H9 (cell line): ENCODE results near the gene DMBT1. TPM values are rescaled to one million over a fixed set of nuclear protein-coding genes. Genes with fewer than 3 reads are reported as not detected.

ENCODE experiments used
- DNase-seq: peaks from one replicate; pipeline ENCODE4 v3.0.0-alpha.2; 2017
- H2AFZ ChIP-seq: one replicate; pipeline ENCODE4 v1.6.1; 2013; ENCODE audit warnings: mild to moderate bottlenecking, low read length, control low read depth, moderate library complexity
- H2AK5ac ChIP-seq: 2 replicates; pipeline ENCODE4 v1.6.1; 2013; ENCODE audit warnings: low read length, control low read depth, mixed read lengths; ENCODE audit not compliant: insufficient read length
- H2BK120ac ChIP-seq: one replicate; pipeline ENCODE4 v1.6.1; 2013; ENCODE audit warnings: low read depth, mild to moderate bottlenecking, low read length, control low read depth, inconsistent platforms; ENCODE audit not compliant: poor library complexity, severe bottlenecking
- H2BK12ac ChIP-seq: 2 replicates; pipeline ENCODE4 v1.6.1; 2013; ENCODE audit warnings: low read length, control low read depth, mixed read lengths, low read depth; ENCODE audit not compliant: insufficient read length
- H2BK15ac ChIP-seq: 2 replicates; pipeline ENCODE4 v1.6.1; 2013; ENCODE audit warnings: low read depth, low read length, control low read depth
- H2BK20ac ChIP-seq: one replicate; pipeline ENCODE4 v1.6.1; 2013; ENCODE audit warnings: low read depth, mild to moderate bottlenecking, low read length, control low read depth, inconsistent platforms; ENCODE audit not compliant: poor library complexity, severe bottlenecking
- H2BK5ac ChIP-seq: 2 replicates; pipeline ENCODE4 v1.6.1; 2013; ENCODE audit warnings: low read length, control low read depth, mixed read lengths; ENCODE audit not compliant: insufficient read length
- H3K14ac ChIP-seq: 2 replicates; pipeline ENCODE4 v1.6.1; 2013; ENCODE audit warnings: low read length, control low read depth; ENCODE audit not compliant: insufficient read depth
- H3K18ac ChIP-seq: 2 replicates; pipeline ENCODE4 v1.6.1; 2013; ENCODE audit warnings: low read depth, mild to moderate bottlenecking, mixed read lengths, low read length, control low read depth; ENCODE audit not compliant: insufficient read length
- H3K23ac ChIP-seq: 2 replicates; pipeline ENCODE4 v1.6.1; 2013; ENCODE audit warnings: low read length, control low read depth, mixed read lengths, low read depth; ENCODE audit not compliant: insufficient read length
- H3K23me2 ChIP-seq: 2 replicates; pipeline ENCODE4 v1.6.1; 2013; ENCODE audit warnings: low read depth, mild to moderate bottlenecking, mixed read lengths, low read length, control low read depth; ENCODE audit not compliant: insufficient read length, poor library complexity, severe bottlenecking
- H3K27ac ChIP-seq: 2 replicates; pipeline ENCODE4 v1.5.1; 2013; ENCODE audit warnings: low read length, control low read depth, mixed read lengths, low read depth; ENCODE audit not compliant: insufficient read length
- H3K27me3 ChIP-seq: 2 replicates; pipeline ENCODE4 v1.6.1; 2013; ENCODE audit warnings: low read length, control low read depth, inconsistent platforms; ENCODE audit not compliant: insufficient read depth
- H3K4ac ChIP-seq: 2 replicates; pipeline ENCODE4 v1.6.1; 2013; ENCODE audit warnings: low read depth, mild to moderate bottlenecking, control low read depth, inconsistent platforms, low read length, moderate library complexity
- H3K4me1 ChIP-seq: 2 replicates; pipeline ENCODE4 v1.6.1; 2013; ENCODE audit warnings: low read length, control low read depth, inconsistent platforms; ENCODE audit not compliant: insufficient read depth
- H3K4me2 ChIP-seq: 2 replicates; pipeline ENCODE4 v1.6.1; 2013; ENCODE audit warnings: low read length, control low read depth, mixed read lengths; ENCODE audit not compliant: insufficient read length, insufficient read depth
- H3K56ac ChIP-seq: 2 replicates; pipeline ENCODE4 v1.6.1; 2013; ENCODE audit warnings: low read depth, mild to moderate bottlenecking, mixed read lengths, low read length, control low read depth; ENCODE audit not compliant: insufficient read length
- H3K79me1 ChIP-seq: 2 replicates; pipeline ENCODE4 v1.6.1; 2013; ENCODE audit warnings: low read depth, mild to moderate bottlenecking, moderate library complexity, low read length, control low read depth, inconsistent platforms; ENCODE audit not compliant: insufficient read depth, poor library complexity, severe bottlenecking
- H3K79me2 ChIP-seq: 2 replicates; pipeline ENCODE4 v1.6.1; 2013; ENCODE audit warnings: low read length, control low read depth, inconsistent platforms; ENCODE audit not compliant: insufficient read depth
- H3K9ac ChIP-seq: 2 replicates; pipeline ENCODE4 v1.6.1; 2013; ENCODE audit warnings: low read length, control low read depth, mixed read lengths; ENCODE audit not compliant: insufficient read length; ENCODE audit errors: extremely low read depth
- H3K9me3 ChIP-seq: one replicate; pipeline ENCODE4 v1.6.1; 2013; ENCODE audit warnings: low read depth, low read length, inconsistent platforms; ENCODE audit not compliant: control insufficient read depth
- H3T11ph ChIP-seq: one replicate; pipeline ENCODE4 v1.6.1; 2013; ENCODE audit warnings: mild to moderate bottlenecking, low read length, control low read depth, inconsistent platforms
- H4K20me1 ChIP-seq: one replicate; pipeline ENCODE4 v1.6.1; 2013; ENCODE audit not compliant: control insufficient read depth, insufficient read length, insufficient read depth
- H4K5ac ChIP-seq: 2 replicates; pipeline ENCODE4 v1.6.1; 2013; ENCODE audit warnings: low read depth, mild to moderate bottlenecking, mixed read lengths, low read length, control low read depth; ENCODE audit not compliant: insufficient read length
- H4K8ac ChIP-seq: replicated peaks from 2 replicates; pipeline ENCODE4 v1.6.1; 2013; ENCODE audit warnings: low read length, control low read depth, mixed read lengths, low read depth; ENCODE audit not compliant: insufficient read length
- H4K91ac ChIP-seq: 2 replicates; pipeline ENCODE4 v1.6.1; 2013; ENCODE audit warnings: low read depth, mild to moderate bottlenecking, moderate library complexity, mixed read lengths, low read length, control low read depth; ENCODE audit not compliant: insufficient read length
- H3K27ac Mint-ChIP-seq, 3 experiments: 2 replicates in 2 of 3; 3 replicates in 1 of 3; pipeline ENCODE4 v1.8.0; 2020 to 2021; ENCODE audit warnings: mixed read lengths in 3 of 3, mild to moderate bottlenecking in 1 of 3, moderate library complexity in 1 of 3
- H3K27me3 Mint-ChIP-seq: 2 replicates; pipeline ENCODE4 v1.8.0; 2021; ENCODE audit warnings: low read depth, mild to moderate bottlenecking, moderate library complexity, mixed read lengths
- H3K36me3 Mint-ChIP-seq, 3 experiments: 2 replicates in 2 of 3; 3 replicates in 1 of 3; pipeline ENCODE4 v1.8.0; 2020 to 2021; ENCODE audit warnings: low read depth in 3 of 3, mixed read lengths in 3 of 3; ENCODE audit not compliant: insufficient read depth in 1 of 3
- H3K4me1 Mint-ChIP-seq, 2 experiments: 2 replicates each; pipeline ENCODE4 v1.8.0; 2020; ENCODE audit warnings: mixed read lengths in 2 of 2
- H3K4me3 Mint-ChIP-seq, 2 experiments: 2 replicates in 1 of 2; 3 replicates in 1 of 2; pipeline ENCODE4 v1.8.0; 2020 to 2021; ENCODE audit warnings: mild to moderate bottlenecking in 2 of 2, mixed read lengths in 2 of 2, moderate library complexity in 1 of 2
- H3K9me3 Mint-ChIP-seq, 2 experiments: 2 replicates in 1 of 2; 3 replicates in 1 of 2; pipeline ENCODE4 v1.8.0; 2020; ENCODE audit warnings: mild to moderate bottlenecking in 2 of 2, mixed read lengths in 2 of 2, moderate library complexity in 1 of 2
- CTCF ChIP-seq: fragments of 200-600 bp; sonication (generic); conservative IDR thresholded peaks from 3 replicates; pipeline ENCODE4 v1.8.0; 2021; ENCODE audit warnings: antibody characterized with exemption, mild to moderate bottlenecking
- WGBS: extraction: QIAGEN DNeasy Blood & Tissue Kit; methylation state at CpG from one replicate; pipeline ENCODE4 v1.1.7; 2013; ENCODE audit warnings: missing lambda C conversion rate, low lambda C conversion rate, mixed read lengths; ENCODE audit not compliant: insufficient read length; ENCODE audit errors: extremely low coverage; 5-methylcytosine and 5-hydroxymethylcytosine counted together
- total RNA-seq: library from RNA; stranded (reverse); gene quantifications from 2 replicates; pipeline ENCODE4 v1.2.1, GENCODE V29; 2021

DMBT1 gene
- total RNA-seq, 1 experiment from 2014 or later, result 0.04 TPM

- Histone ChIP-seq H4K20me1 (no peaks in the 10 kb centered on the region), H3K23me2 (no peaks in the 10 kb centered on the region), H3K4me2 (no peak overlapping the region), H4K8ac (no peak overlapping the region), H2BK15ac (no peak overlapping the region), H3K9me3 (no peaks in the 10 kb centered on the region), H2BK120ac (no peak overlapping the region), H3K23ac (no peak overlapping the region), H4K91ac (no peak overlapping the region), H3K56ac (no peak overlapping the region), H2AFZ (no peak overlapping the region), H3K14ac (no peak overlapping the region), H4K5ac (no peak overlapping the region), H3K27ac (no peak overlapping the region), H2BK20ac (no peak overlapping the region), H3K4me1 (no peaks in the 10 kb centered on the region), H3T11ph (no peak overlapping the region), H3K79me2 (no peaks in the 10 kb centered on the region), H3K27me3 (no peaks in the 10 kb centered on the region), H3K18ac (no peak overlapping the region), H2BK12ac (no peak overlapping the region), H3K4ac (no peak overlapping the region), H2AK5ac (no peak overlapping the region), H3K79me1 (no peaks in the 10 kb centered on the region), H3K9ac (no peak overlapping the region), H2BK5ac (no peak overlapping the region)
- no peak for TF ChIP-seq CTCF
- Mint-ChIP-seq H3K9me3 (peaks cover 0 to 3% of the 10 kb centered on the region in 2 experiments; a peak in 2 of 5 replicates), H3K36me3 (peaks cover 0 to 6% (median 0%) of the 10 kb centered on the region in 3 experiments; a peak in 1 of 7 replicates), H3K4me1 (no peaks in the 10 kb centered on the region), H3K27ac (no peak overlapping the region), H3K27me3 (peaks cover 10% of the 10 kb centered on the region), H3K4me3 (no peak overlapping the region)
- WGBS, result no CpG with 5 or more reads among the region's 5 CpGs
- no peak for DNase-seq
Measured at GRCh38 chr10:122692744-122693143, 132.2 kb downstream of the DMBT1 start.

Other genes starting within 250 kb of the DMBT1 start
- gene PLEKHA1, start 186.0 kb upstream of the DMBT1 start, total RNA-seq, result 30.8 and 32.7 TPM in 2 replicates
- not detected in 2 replicates for gene ARMS2, start 106.1 kb upstream of the DMBT1 start, total RNA-seq
- 11.1 TPM in 2 replicates for gene HTRA1, start 99.2 kb upstream of the DMBT1 start, total RNA-seq
- gene C10orf120, start 139.1 kb downstream of the DMBT1 start, total RNA-seq, result not detected in 2 replicates